Panc1 (cell line): ENCODE data around the gene CHP1. TPM values are rescaled to one million over a fixed set of nuclear protein-coding genes. Genes with fewer than 3 reads are reported as not detected.
"Not testable (repeated sequence)": the region's sequence is repeated elsewhere in the genome, so short reads cannot be mapped to it uniquely, and the experiment has no call there.

Source experiments
- ATAC-seq: fragments of 200-7000 bp; cut with Tn5 transposase; 2 replicates; pipeline ENCODE4 v1.9.1; 2020; ENCODE audit warnings: mild to moderate bottlenecking, moderate library complexity
- BruUV-seq: library from RNA; stranded (reverse); fragments of 400-500 nt; replicated peaks from 2 replicates; lab custom pipeline; 2021; lab: Mats Ljungman, UMichigan
- CTCF ChIA-PET: fragments of 300-600 bp; sonication (Branson Sonifier 250); formaldehyde crosslinking; loops from one replicate; lab custom pipeline; 2022; ENCODE audit warnings: antibody characterized with exemption; lab: Charles Lee
- POLR2A ChIA-PET: fragments of 300-600 bp; sonication (Branson Sonifier 250); formaldehyde crosslinking; loops from one replicate; lab custom pipeline; 2022; ENCODE audit warnings: antibody characterized with exemption; lab: Charles Lee
- DNase-seq: peaks from one replicate; pipeline ENCODE4 v3.0.0-alpha.2; 2010; ENCODE audit warnings: low read depth, low spot score
- H3K27ac ChIP-seq: 2 replicates; pipeline ENCODE4 v1.5.1; 2011; ENCODE audit warnings: mild to moderate bottlenecking, low read length, inconsistent platforms
- H3K27me3 ChIP-seq: fragments of 200-500 bp; sonication (Bioruptor generic); 2 replicates; pipeline ENCODE4 v1.6.0; 2014; ENCODE audit warnings: low read length, inconsistent platforms; ENCODE audit not compliant: control insufficient read depth, insufficient read depth
- H3K36me3 ChIP-seq: fragments of 200-500 bp; sonication (Bioruptor generic); 2 replicates; pipeline ENCODE4 v1.5.1; 2014; ENCODE audit warnings: inconsistent platforms, mild to moderate bottlenecking, low read length, moderate library complexity; ENCODE audit not compliant: control insufficient read depth, insufficient read depth
- H3K4me1 ChIP-seq: 2 replicates; pipeline ENCODE4 v1.5.1; 2011; ENCODE audit warnings: inconsistent platforms, mild to moderate bottlenecking, low read length, moderate library complexity; ENCODE audit not compliant: control insufficient read depth, insufficient read depth
- H3K4me3 ChIP-seq, 2 experiments: 2 replicates each; pipeline ENCODE4 v1.5.1; 2011 to 2012; ENCODE audit warnings: low read depth in 2 of 2, low read length in 2 of 2, mild to moderate bottlenecking in 2 of 2, inconsistent platforms in 1 of 2, moderate library complexity in 1 of 2
- H3K9me3 ChIP-seq: fragments of 200-500 bp; sonication (Bioruptor generic); 2 replicates; pipeline ENCODE4 v1.5.1; 2014; ENCODE audit warnings: low read depth, mild to moderate bottlenecking, inconsistent platforms, low read length, moderate library complexity; ENCODE audit not compliant: control insufficient read depth, insufficient read depth
- CTCF ChIP-seq: fragments of 450-650 bp; IDR thresholded peaks from 2 replicates; pipeline ENCODE4 v1.5.1; 2017; ENCODE audit warnings: mild to moderate bottlenecking
- POLR2AphosphoS5 ChIP-seq: IDR thresholded peaks from 2 replicates; pipeline ENCODE4 v1.6.1; 2012; ENCODE audit warnings: mild to moderate bottlenecking, low read depth, low read length, moderate library complexity
- REST ChIP-seq, 2 experiments: IDR thresholded peaks; 2 replicates each; pipeline ENCODE4 v1.6.1; 2011 to 2012; ENCODE audit warnings: low read depth in 2 of 2, control low read depth in 1 of 2, low read length in 1 of 2, mild to moderate bottlenecking in 1 of 2, moderate library complexity in 1 of 2; ENCODE audit not compliant: insufficient read depth in 1 of 2
- SIN3A ChIP-seq: IDR thresholded peaks from 2 replicates; pipeline ENCODE4 v1.6.1; 2012; ENCODE audit warnings: low read depth, mild to moderate bottlenecking, low read length, moderate library complexity, borderline replicate concordance; ENCODE audit not compliant: insufficient read depth
- TCF7L2 ChIP-seq: IDR thresholded peaks from 2 replicates; pipeline ENCODE4 v1.6.1; 2011; ENCODE audit warnings: mild to moderate bottlenecking, low read depth, low read length, inconsistent platforms
- in situ Hi-C: cut with HindIII; loops from 2 replicates; pipeline ENCODE4 v1.10.0; 2016; ENCODE audit warnings: low sequenced_read_pairs, low pct_unique_long_range_greater_than_20kb
- intact Hi-C: fragments of 100-400 bp; cut with micrococcal nuclease; formaldehyde crosslinking; loops from one replicate; pipeline ENCODE4 v1.10.0; 2022; ENCODE audit not compliant: unreplicated experiment
- total RNA-seq: library from RNA; stranded (reverse); gene quantifications from one replicate; pipeline ENCODE4 v1.2.1, GENCODE V29; 2021; ENCODE audit not compliant: unreplicated experiment

The CHP1 gene
- total RNA-seq, 1 experiment from 2014 or later: 123 TPM

- in situ Hi-C loops (no loop called here), intact Hi-C loops (no loop called here)
- Histone ChIP-seq H3K9me3 (no peaks in the 10 kb centered on the region), H3K27me3 (no peaks in the 10 kb centered on the region), H3K27ac (no peak overlapping the region), H3K36me3 (peaks cover 2% of the 10 kb centered on the region; the same call in 1 of the 2 replicates), H3K4me1 (no peaks in the 10 kb centered on the region), H3K4me3 (no peak overlapping the region)
- ChIA-PET POLR2A (no interaction called here), CTCF (no interaction called here)
- no peak for DNase-seq
- no peak for ATAC-seq
- BruUV-seq: no TSS peak
- TF ChIP-seq SIN3A: no peak
Measured at GRCh38 chr15:41292521-41292920, 61.5 kb downstream of the CHP1 start.

GRCh38 chr15:41301139-41301538, 70.1 kb downstream of the CHP1 start:
- intact Hi-C loops, POLR2A ChIA-PET, CTCF ChIA-PET: not testable (repeated sequence)

GRCh38 chr15:41301587-41301986, 70.5 kb downstream of the CHP1 start:
- ChIA-PET POLR2A (no interaction called here), CTCF (no interaction called here)
- Histone ChIP-seq H3K9me3 (no peaks in the 10 kb centered on the region), H3K4me3 (no peak overlapping the region), H3K4me1 (no peaks in the 10 kb centered on the region), H3K27ac (no peak overlapping the region), H3K27me3 (no peaks in the 10 kb centered on the region), H3K36me3 (no peaks in the 10 kb centered on the region; the same call in none of the 2 replicates)
- intact Hi-C loops (no loop called here), in situ Hi-C loops (no loop called here)
- DNase-seq: no peak
- TF ChIP-seq SIN3A: no peak
- no peak for TF ChIP-seq TCF7L2
- no peak for TF ChIP-seq REST (IDR thresholded peaks at IDR 0.05; ENCODE audit: insufficient read depth in 1 of 2, low read depth in 2 of 2, low read length in 1 of 2)
- no peak for TF ChIP-seq POLR2AphosphoS5
- TF ChIP-seq CTCF: no peak
- no TSS peak for BruUV-seq
- ATAC-seq: no peak

More at GRCh38 chr15:41301139-41301538, 70.1 kb downstream of the CHP1 start:
- in situ Hi-C loops, DNase-seq, H3K27ac ChIP-seq, BruUV-seq, H3K36me3 ChIP-seq, ATAC-seq, H3K4me3 ChIP-seq, H3K4me1 ChIP-seq, H3K9me3 ChIP-seq, H3K27me3 ChIP-seq: not testable (repeated sequence)
